ENCODE measurements around the gene CBLB. TPM values are rescaled to one million over a fixed set of nuclear protein-coding genes. Genes with fewer than 3 reads are reported as not detected.

Gene CBLB
- total and polyA plus RNA-seq, 2 of the 4 experiments (the other 2 are of a cell fraction) = 10.1 to 20.1 TPM

- DNase-seq = no peak
- TF ChIP-seq NFE2L2 (IDR thresholded peaks at IDR 0.05; ENCODE audit: low read depth, low read length) = no peak
- no peak for TF ChIP-seq BHLHE40 (IDR thresholded peaks at IDR 0.05; ENCODE audit: low read depth, low read length)
- no peak for TF ChIP-seq MAZ (IDR thresholded peaks at IDR 0.05; ENCODE audit: borderline replicate concordance, low read depth, low read length)
- no peak for TF ChIP-seq MXI1 (IDR thresholded peaks at IDR 0.05; ENCODE audit: borderline replicate concordance, low read depth, low read length)
- TF ChIP-seq RCOR1 (IDR thresholded peaks at IDR 0.05; ENCODE audit: insufficient replicate concordance, low read length) = no peak
- intact Hi-C loops (cut with micrococcal nuclease) (no loop called here), dilution Hi-C loops (cut with HindIII; ENCODE audit: low sequenced_read_pairs, unreplicated experiment) (no loop called here), in situ Hi-C loops (cut with MboI; ENCODE audit: low sequenced_read_pairs) (no loop called here)
- H3K36me3 ChIP-seq (ENCODE audit: control insufficient read depth, insufficient read depth, low read length) = no peaks in the 10 kb centered on the region
- H4K91ac ChIP-seq (ENCODE audit: insufficient read depth, low read depth, low read length) = peak overlapping the region; percentile 18; the same call in 1 of the 2 replicates
- H3K4ac ChIP-seq (ENCODE audit: low read depth, low read length) = peak overlapping the region; percentile 46; the same call in 1 of the 2 replicates
- H3K14ac ChIP-seq (replicated peaks; ENCODE audit: low read depth, low read length) = peak overlapping the region; percentile 68
- peak overlapping the region; percentile 81; the same call in 2 of the 3 replicates for H2BK15ac ChIP-seq (ENCODE audit: low read depth, low read length)
- ChIA-PET CTCF (no interaction called here), POLR2A (ENCODE audit: unreplicated experiment) (no interaction called here)
- H3K27ac ChIP-seq (ENCODE audit: insufficient read depth, low read length) = no peak overlapping the region
- no peak overlapping the region for H3K4me3 ChIP-seq (ENCODE audit: insufficient read depth, low read depth, low read length)
- WGBS, 2 experiments (ENCODE audit: extremely low coverage in 2 of 2, insufficient read length in 1 of 2) = no CpG with 5 or more reads among the region's 2 CpGs
- H3K79me1 ChIP-seq (ENCODE audit: low read depth in 1 of 2, low read length in 2 of 2) = peaks cover 21 to 24% of the 10 kb centered on the region in 2 experiments
- peak overlapping the region; percentile 54 for H2BK5ac ChIP-seq (ENCODE audit: low read depth, low read length, poor library complexity, severe bottlenecking)
- H3K23ac ChIP-seq (ENCODE audit: low read depth, low read length) = peak overlapping the region; percentile 63; the same call in 1 of the 2 replicates
- peak overlapping the region; percentile 58 for H2AK9ac ChIP-seq (replicated peaks; ENCODE audit: low read depth, low read length, poor library complexity)
- 0 out of 2 replicates have a peak overlapping the region, but pooled peaks have one; percentile 20 for H4K5ac ChIP-seq (ENCODE audit: low read depth, low read length)
- peak overlapping the region; percentile 21 to 35; a peak in 3 of 4 replicates for H4K8ac ChIP-seq (ENCODE audit: low read depth in 2 of 2, low read length in 2 of 2)
- H2BK120ac ChIP-seq (ENCODE audit: low read depth, low read length) = no peak overlapping the region; the same call in 1 of the 2 replicates
- peaks cover 10% of the 10 kb centered on the region for H3K4me1 ChIP-seq (ENCODE audit: control insufficient read depth, insufficient read depth, low read length)
- peak overlapping the region; percentile 57; the same call in 1 of the 2 replicates for H3K18ac ChIP-seq (ENCODE audit: low read depth, low read length)
- H4K20me1 ChIP-seq (ENCODE audit: insufficient read depth, low read length) = peaks cover 10% of the 10 kb centered on the region; the same call in 1 of the 2 replicates
- no peak for ATAC-seq (ENCODE audit: low read depth)
- no peaks in the 10 kb centered on the region for H3K9me3 ChIP-seq (ENCODE audit: control insufficient read depth, insufficient read depth, low read length)
- no TSS peak for BruUV-seq (replicated peaks)
- H2BK20ac ChIP-seq (ENCODE audit: low read depth, low read length) = peak overlapping the region; percentile 58; the same call in 1 of the 2 replicates
- no peak overlapping the region for H3K9ac ChIP-seq (ENCODE audit: low read depth, low read length)
- peaks cover 10% of the 10 kb centered on the region for H3K9me1 ChIP-seq (ENCODE audit: insufficient read depth, low read length)
- H2AK5ac ChIP-seq (ENCODE audit: low read depth, low read length) = peak overlapping the region; percentile 71; the same call in 1 of the 2 replicates
- H2AFZ ChIP-seq (replicated peaks; ENCODE audit: low read length, poor library complexity) = no peak overlapping the region
- no peak overlapping the region for H3K56ac ChIP-seq (ENCODE audit: extremely low read depth, insufficient read depth, low read length)
- no peaks in the 10 kb centered on the region for H3K27me3 ChIP-seq (ENCODE audit: control insufficient read depth, insufficient read depth, low read length)
- H3K4me2 ChIP-seq (ENCODE audit: low read depth, low read length) = no peak overlapping the region
Measured at GRCh38 chr3:105790534-105790933, 78.3 kb downstream of the CBLB start.
